ENCODE results near the gene CAMKV. TPM values are rescaled to one million over a fixed set of nuclear protein-coding genes. Genes with fewer than 3 reads are reported as not detected.

The CAMKV gene
- total RNA-seq, 1 donor from 2014 or later, result not detected

- intact Hi-C loops (cut with micrococcal nuclease), result no loop called here
These were observed 30.1 kb upstream of the CAMKV start for GRCh38 chr3:49899815-49900214.

GRCh38 chr3:49898991-49899390 is 29.3 kb upstream of the CAMKV start:
- ATAC-seq (no peak), DNase-seq (no peak)
- intact Hi-C loops (cut with micrococcal nuclease), result no loop called here

More at GRCh38 chr3:49899815-49900214, 30.1 kb upstream of the CAMKV start:
- DNase-seq (no peak), ATAC-seq (no peak)

- no peak for DNase-seq
- no peak for ATAC-seq
- intact Hi-C loops (cut with micrococcal nuclease), result no loop called here
These were observed 26.6 kb upstream of the CAMKV start for GRCh38 chr3:49896345-49896744.

- no peak for DNase-seq
- ATAC-seq, result no peak
- intact Hi-C loops (cut with micrococcal nuclease), result no loop called here
These were observed 26.1 kb upstream of the CAMKV start for GRCh38 chr3:49895791-49896190.

GRCh38 chr3:49889296-49889695 is 19.6 kb upstream of the CAMKV start:
- no peak for DNase-seq
- ATAC-seq, result no peak
- intact Hi-C loops (cut with micrococcal nuclease), result no loop called here

GRCh38 chr3:49886922-49887265 is 17.2 kb upstream of the CAMKV start:
- intact Hi-C loops (cut with micrococcal nuclease), result no loop called here
- no peak for DNase-seq
- no peak for ATAC-seq

GRCh38 chr3:49883998-49884397 is 14.3 kb upstream of the CAMKV start:
- ATAC-seq (no peak), DNase-seq (no peak)
- intact Hi-C loops (cut with micrococcal nuclease), result no loop called here

GRCh38 chr3:49882166-49882565 is 12.5 kb upstream of the CAMKV start:
- DNase-seq, result peak; percentile 43
- peak; percentile 86 for ATAC-seq
- intact Hi-C loops (cut with micrococcal nuclease), result no loop called here

- intact Hi-C loops (cut with micrococcal nuclease), result no loop called here
- DNase-seq, result no peak
- ATAC-seq, result peak; percentile 21
These were observed 11.0 kb upstream of the CAMKV start for GRCh38 chr3:49880581-49881315.

GRCh38 chr3:49879721-49880120 is 10.0 kb upstream of the CAMKV start:
- no peak for DNase-seq
- intact Hi-C loops (cut with micrococcal nuclease), result no loop called here
- no peak for ATAC-seq

- ATAC-seq (no peak), DNase-seq (no peak)
- intact Hi-C loops (cut with micrococcal nuclease), result no loop called here
These were observed 9.0 kb upstream of the CAMKV start for GRCh38 chr3:49878686-49879085.

- no peak for DNase-seq
- intact Hi-C loops (cut with micrococcal nuclease), result no loop called here
- ATAC-seq, result no peak
These were observed 8.0 kb upstream of the CAMKV start for GRCh38 chr3:49877716-49878115.

GRCh38 chr3:49876567-49876966 is 6.9 kb upstream of the CAMKV start:
- no peak for ATAC-seq
- DNase-seq, result no peak
- intact Hi-C loops (cut with micrococcal nuclease), result no loop called here

GRCh38 chr3:49873623-49874022 is 3.9 kb upstream of the CAMKV start:
- ATAC-seq (no peak), DNase-seq (no peak)
- intact Hi-C loops (cut with micrococcal nuclease), result no loop called here

- intact Hi-C loops (cut with micrococcal nuclease), result no loop called here
- no peak for ATAC-seq
- no peak for DNase-seq
These were observed 3.1 kb upstream of the CAMKV start for GRCh38 chr3:49872801-49873281.

- intact Hi-C loops (cut with micrococcal nuclease), result no loop called here
- no peak for DNase-seq
- no peak for ATAC-seq
These were observed 1.9 kb upstream of the CAMKV start for GRCh38 chr3:49871531-49872153.

- DNase-seq (no peak), ATAC-seq (no peak)
- intact Hi-C loops (cut with micrococcal nuclease), result no loop called here
These were observed 742 bp downstream of the CAMKV start for GRCh38 chr3:49868862-49869466.

GRCh38 chr3:49867871-49868321 is 1.8 kb downstream of the CAMKV start:
- no peak for DNase-seq
- peak; percentile 38 for ATAC-seq
- intact Hi-C loops (cut with micrococcal nuclease), result no loop called here

GRCh38 chr3:49867400-49867799 is 2.3 kb downstream of the CAMKV start:
- no peak for DNase-seq
- ATAC-seq, result no peak
- intact Hi-C loops (cut with micrococcal nuclease), result no loop called here

- no peak for DNase-seq
- intact Hi-C loops (cut with micrococcal nuclease), result no loop called here
- ATAC-seq, result no peak
These were observed 4.4 kb downstream of the CAMKV start for GRCh38 chr3:49865198-49865784.
